GM12878 (cell line): ENCODE measurements around the gene TMTC3. TPM values are rescaled to one million over a fixed set of nuclear protein-coding genes. Genes with fewer than 3 reads are reported as not detected.

Experiments used
- ATAC-seq: fragments of 200-7000 bp; cut with Tn5 transposase; 3 replicates; pipeline ENCODE4 v1.9.1; 2020; ENCODE audit warnings: mild to moderate bottlenecking, moderate library complexity
- BruUV-seq: library from RNA; stranded (reverse); fragments of 400-500 nt; replicated peaks from 2 replicates; lab custom pipeline; 2021; lab: Mats Ljungman, UMichigan
- CTCF ChIA-PET: fragments of 300-600 bp; sonication (Branson Sonifier 250); formaldehyde crosslinking; extraction: SDS; loops from one replicate; lab custom pipeline; 2021; ENCODE audit warnings: inconsistent platforms; lab: Yijun Ruan, JAX
- POLR2A ChIA-PET: fragments of 350-600 bp; formaldehyde crosslinking; extraction: SDS; loops from one replicate; lab custom pipeline; 2021; ENCODE audit warnings: inconsistent platforms; lab: Charles Lee
- RAD21 ChIA-PET: fragments of 300-600 bp; sonication (Branson Sonifier 250); formaldehyde crosslinking; loops from one replicate; lab custom pipeline; 2023; ENCODE audit warnings: antibody characterized with exemption; ENCODE audit not compliant: unreplicated experiment; lab: Charles Lee
- SMC1A ChIA-PET: fragments of 300-600 bp; sonication (Branson Sonifier 250); formaldehyde crosslinking; loops from one replicate; lab custom pipeline; 2023; ENCODE audit not compliant: unreplicated experiment, uncharacterized antibody; lab: Charles Lee
- DNase-seq: peaks from one replicate; pipeline ENCODE4 v3.0.0-alpha.2; 2011; ENCODE audit warnings: low read depth, low spot score
- FAIRE-seq: peaks from 3 replicates; lab custom pipeline; 2011; peaks lifted over from hg19 to GRCh38; lab: Jason Lieb, UNC
- H2AFZ ChIP-seq: 2 replicates; pipeline ENCODE4 v1.6.0; 2011; ENCODE audit warnings: low read depth, low read length, control low read depth; ENCODE audit not compliant: control insufficient read depth
- H3K27ac ChIP-seq: 2 replicates; pipeline ENCODE4 v1.5.1; 2011; ENCODE audit warnings: control low read depth; ENCODE audit not compliant: control insufficient read depth, insufficient read depth
- H3K27me3 ChIP-seq, 2 experiments: replicated peaks in 1 of 2; 2 replicates each; pipeline versions ENCODE4 v1.6.0 to v1.6.1; 2011; ENCODE audit warnings: low read length in 1 of 2; ENCODE audit not compliant: control insufficient read depth in 2 of 2, insufficient read depth in 2 of 2
- H3K36me3 ChIP-seq, 2 experiments: 2 replicates each; pipeline ENCODE4 v1.5.1; 2011; ENCODE audit warnings: low read length in 1 of 2; ENCODE audit not compliant: control insufficient read depth in 2 of 2, insufficient read depth in 2 of 2
- H3K4me1 ChIP-seq: 2 replicates; pipeline ENCODE4 v1.6.1; 2011; ENCODE audit warnings: mild to moderate bottlenecking, low read length, moderate library complexity, mixed read lengths; ENCODE audit not compliant: control insufficient read depth, insufficient read depth
- H3K4me2 ChIP-seq: 2 replicates; pipeline ENCODE4 v1.6.0; 2011; ENCODE audit warnings: control low read depth; ENCODE audit not compliant: control insufficient read depth, insufficient read depth
- H3K4me3 ChIP-seq: fragments of 200-600 bp; sonication (generic); 2 replicates; pipeline ENCODE4 v1.5.1; 2016
- H3K79me2 ChIP-seq: 2 replicates; pipeline ENCODE4 v1.6.0; 2011; ENCODE audit warnings: low read length; ENCODE audit not compliant: control insufficient read depth, insufficient read depth
- H3K9ac ChIP-seq: 2 replicates; pipeline ENCODE4 v1.8.0; 2011; ENCODE audit warnings: low read length, control low read depth, mixed read lengths; ENCODE audit not compliant: control insufficient read depth, insufficient read depth
- H3K9me3 ChIP-seq: replicated peaks from 3 replicates; pipeline ENCODE4 v1.5.1; 2011; ENCODE audit warnings: mild to moderate bottlenecking, low read length; ENCODE audit not compliant: control insufficient read depth, insufficient read depth
- H4K20me1 ChIP-seq: 2 replicates; pipeline ENCODE4 v1.6.0; 2011; ENCODE audit not compliant: control insufficient read depth, insufficient read depth
- CREB1 ChIP-seq: IDR thresholded peaks from 2 replicates; pipeline ENCODE4 v1.6.1; 2012; ENCODE audit warnings: low read depth, mild to moderate bottlenecking, inconsistent platforms
- EZH2 ChIP-seq: IDR thresholded peaks from 2 replicates; pipeline ENCODE4 v1.6.1; 2012; ENCODE audit warnings: low read depth, mild to moderate bottlenecking, control low read depth, inconsistent platforms, low read length, borderline replicate concordance; ENCODE audit not compliant: control insufficient read depth
- IKZF2 ChIP-seq, 2 experiments: fragments of 450-650 bp; IDR thresholded peaks; 2 replicates each; pipeline ENCODE4 v1.6.1; 2017; ENCODE audit warnings: mild to moderate bottlenecking in 2 of 2, moderate library complexity in 2 of 2
- JUNB ChIP-seq: IDR thresholded peaks from 2 replicates; pipeline ENCODE4 v1.6.1; 2016; ENCODE audit warnings: antibody characterized with exemption, mild to moderate bottlenecking
- LARP7 ChIP-seq: fragments of 450-650 bp; IDR thresholded peaks from 2 replicates; pipeline ENCODE4 v1.6.1; 2017; ENCODE audit warnings: mild to moderate bottlenecking
- MEF2A ChIP-seq: IDR thresholded peaks from 2 replicates; pipeline ENCODE4 v1.6.1; 2011; ENCODE audit warnings: low read depth, mild to moderate bottlenecking, low read length, moderate library complexity; ENCODE audit not compliant: insufficient read depth
- MTA2 ChIP-seq: fragments of 450-650 bp; IDR thresholded peaks from 2 replicates; pipeline ENCODE4 v1.6.1; 2016; ENCODE audit warnings: low read depth, mild to moderate bottlenecking, moderate library complexity
- NBN ChIP-seq: fragments of 450-650 bp; IDR thresholded peaks from 2 replicates; pipeline ENCODE4 v1.6.1; 2016
- NFXL1 ChIP-seq: fragments of 450-650 bp; IDR thresholded peaks from 2 replicates; pipeline ENCODE4 v1.6.1; 2017; ENCODE audit warnings: antibody characterized with exemption, mild to moderate bottlenecking, borderline replicate concordance
- PAX8 ChIP-seq: fragments of 450-650 bp; IDR thresholded peaks from 2 replicates; pipeline ENCODE4 v1.6.1; 2017; ENCODE audit warnings: mild to moderate bottlenecking, moderate library complexity
- RB1 ChIP-seq: fragments of 450-650 bp; formaldehyde crosslinking; IDR thresholded peaks from 2 replicates; pipeline ENCODE4 v1.6.1; 2017; ENCODE audit warnings: mild to moderate bottlenecking, borderline replicate concordance
- STAT1 ChIP-seq: fragments of 450-650 bp; conservative IDR thresholded peaks from 2 replicates; pipeline ENCODE4 v1.6.1; 2014; ENCODE audit warnings: antibody characterized with exemption, mild to moderate bottlenecking
- TCF12 ChIP-seq: IDR thresholded peaks from 2 replicates; pipeline ENCODE4 v1.6.1; 2011; ENCODE audit warnings: low read depth, mild to moderate bottlenecking, low read length
- WGBS: methylation state at CpG from one replicate; pipeline ENCODE4 v1.1.6; 2016; ENCODE audit warnings: low lambda C conversion rate; ENCODE audit not compliant: insufficient replicate concordance, insufficient coverage; ENCODE audit errors: missing lambda C conversion rate; 5-methylcytosine and 5-hydroxymethylcytosine counted together
- in situ Hi-C: fragments of 300-500 bp; cut with MboI; formaldehyde crosslinking; loops from 9 replicates; pipeline ENCODE4 v1.14.3; 2018; ENCODE audit warnings: mixed read lengths
- intact Hi-C: fragments of 100-400 bp; cut with micrococcal nuclease; formaldehyde crosslinking; loops from one replicate; pipeline ENCODE4 v1.14.2; 2022; ENCODE audit not compliant: unreplicated experiment
- polyA plus RNA-seq, 11 experiments: library from polyadenylated mRNA; depleted of rRNA in 4 of 11; unstranded in 6 of 11; stranded (reverse) in 5 of 11; fragments of >200 nt; fragmentation: Nextera tagmentation in 4 of 11; fragmentation: Illumina TruSeq in 1 of 11; extraction: Ambion mirVana in 4 of 11; extraction: Trizol in 1 of 11; gene quantifications; 1 replicate in 1 of 11; 2 replicates in 10 of 11; pipeline versions ENCODE4 v1.2.1 to v1.2.3, GENCODE V29; 2011 to 2016; ENCODE audit warnings: inconsistent platforms in 2 of 11, missing spikeins in 2 of 11, low read depth in 1 of 11
- total RNA-seq, 4 experiments: library from RNA; depleted of rRNA in 3 of 4; stranded (reverse); fragments of >200 nt in 3 of 4; fragmentation: Illumina TruSeq in 1 of 4; extraction: Trizol in 1 of 4; gene quantifications; 2 replicates each; pipeline versions ENCODE4 v1.2.1 to v1.2.3, GENCODE V29; 2013 to 2021
- TF ChIP-seq, protein P1 (sequence below): IDR thresholded peaks from 2 replicates; pipeline ENCODE4 v1.6.1; 2012; ENCODE audit warnings: low read depth, low read length, improper control_type of control experiment
- TF ChIP-seq, protein P2 (sequence below), 3 experiments: IDR thresholded peaks in 2 of 3; conservative IDR thresholded peaks in 1 of 3; 2 replicates each; pipeline ENCODE4 v1.5.1; 2011; ENCODE audit warnings: low read depth in 3 of 3, low read length in 3 of 3, mild to moderate bottlenecking in 3 of 3, control low read depth in 2 of 3, moderate library complexity in 2 of 3, inconsistent platforms in 1 of 3, mixed read lengths in 1 of 3; ENCODE audit not compliant: control insufficient read depth in 2 of 3, insufficient read depth in 1 of 3; ENCODE audit errors: extremely low read depth in 1 of 3

TMTC3 gene
- total and polyA plus RNA-seq, 10 of the 15 experiments (the other 5 are each of a cell fraction or from before 2014, with no cell fraction given): 1.4 to 5.7 (median 3.5) TPM

DNA sequence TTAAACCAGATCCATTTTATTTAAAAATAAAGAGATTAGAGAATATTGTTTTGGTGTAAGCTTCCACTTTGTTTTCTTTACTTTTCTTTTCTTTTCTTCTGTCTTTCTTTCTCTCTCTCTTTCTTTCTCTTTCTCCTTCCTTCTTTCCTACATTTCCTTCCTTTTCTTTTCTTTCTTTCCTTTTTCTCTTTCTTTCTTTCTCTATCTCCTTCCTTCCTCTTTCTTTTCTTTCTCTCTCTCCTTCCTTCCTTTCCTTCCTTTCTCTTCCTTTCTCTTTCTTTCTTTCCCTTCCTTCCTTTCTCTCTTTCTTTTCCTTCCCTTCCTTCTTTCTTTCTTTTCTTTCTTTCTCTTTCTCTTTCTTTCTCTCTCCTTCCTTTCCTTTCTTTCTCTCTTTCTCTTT lies 100.8 kb downstream of the TMTC3 start:
- no TSS peak for BruUV-seq
- Histone ChIP-seq H4K20me1 (no peaks in the 10 kb centered on the region), H3K4me3 (no peak overlapping the region), H3K9ac (no peak overlapping the region), H3K4me1 (no peaks in the 10 kb centered on the region), H3K79me2 (no peaks in the 10 kb centered on the region), H3K27ac (no peak overlapping the region), H3K9me3 (no peaks in the 10 kb centered on the region; the same call in 2 of the 3 replicates), H2AFZ (no peak overlapping the region), H3K27me3 (no peaks in the 10 kb centered on the region), H3K4me2 (no peak overlapping the region), H3K36me3 (no peaks in the 10 kb centered on the region)
- ChIA-PET SMC1A (interaction anchor here (1.0 to 1.2 kb wide), 3 partner anchors 10 to 151 kb away, joined by 3 to 4 read pairs (median 3); no protein-coding TSS in a partner anchor), RAD21 (no interaction called here), POLR2A (interaction anchor here (0.6 kb wide), 1 partner anchor 378 kb away, joined by 4 read pairs; no protein-coding TSS in a partner anchor), CTCF (interaction anchor here (1.2 kb wide), 1 partner anchor 132 kb away, joined by 3 read pairs; no protein-coding TSS in a partner anchor)
- no peak for DNase-seq
- no peak for TF ChIP-seq NBN
- TF ChIP-seq LARP7: no peak
- no peak for TF ChIP-seq JUNB
- TF ChIP-seq IKZF2 (IDR thresholded peaks at IDR 0.05): no peak
- TF ChIP-seq PAX8: no peak
- no peak for TF ChIP-seq MEF2A
- no peak for TF ChIP-seq EZH2
- FAIRE-seq: no peak
- ATAC-seq: no peak
- intact Hi-C loops (loop anchor here (2.0 kb wide), 1 partner anchor 56 kb away; no protein-coding TSS in a partner anchor), in situ Hi-C loops (no loop called here)

DNA sequence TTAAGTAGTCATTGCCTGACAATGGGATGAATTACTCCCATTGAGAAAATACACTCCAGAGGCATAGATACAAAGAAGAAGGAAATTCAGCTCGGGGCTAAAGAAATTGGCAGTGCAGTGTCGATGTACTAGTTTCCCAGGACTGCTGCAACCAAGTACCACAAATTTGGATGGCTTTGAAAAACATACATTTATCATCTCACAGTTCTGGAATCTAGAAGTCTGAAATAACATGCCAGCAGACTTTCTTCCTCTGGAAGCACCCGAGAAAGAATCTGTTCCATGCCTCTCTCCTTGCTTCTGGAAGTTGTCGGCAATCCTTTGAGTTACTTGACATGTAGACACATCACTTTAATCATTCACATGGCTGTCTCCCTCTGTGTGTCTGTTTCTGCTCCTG lies 101.9 kb downstream of the TMTC3 start:
- intact Hi-C loops (loop anchor here (2.0 kb wide), 1 partner anchor 55 kb away; no protein-coding TSS in a partner anchor), in situ Hi-C loops (no loop called here)
- SMC1A ChIA-PET: interaction anchor here (0.6 to 1.1 kb wide), 2 partner anchors 10 to 48 kb away, joined by 3 to 4 read pairs; no protein-coding TSS in a partner anchor
- Histone ChIP-seq H3K36me3 (no peaks in the 10 kb centered on the region), H3K9me3 (no peaks in the 10 kb centered on the region; the same call in 2 of the 3 replicates), H3K79me2 (no peaks in the 10 kb centered on the region), H3K27me3 (no peaks in the 10 kb centered on the region), H3K4me2 (no peak overlapping the region), H3K4me1 (no peaks in the 10 kb centered on the region), H4K20me1 (no peaks in the 10 kb centered on the region), H2AFZ (no peak overlapping the region), H3K4me3 (no peak overlapping the region), H3K9ac (no peak overlapping the region), H3K27ac (no peak overlapping the region)
- RAD21 ChIA-PET: no interaction called here
- no peak for DNase-seq
- TF ChIP-seq MTA2 (no peak), CREB1 (no peak), TCF12 (no peak), NFXL1 (no peak), STAT1 (no peak), RB1 (no peak)
- TF ChIP-seq, protein P1, sequence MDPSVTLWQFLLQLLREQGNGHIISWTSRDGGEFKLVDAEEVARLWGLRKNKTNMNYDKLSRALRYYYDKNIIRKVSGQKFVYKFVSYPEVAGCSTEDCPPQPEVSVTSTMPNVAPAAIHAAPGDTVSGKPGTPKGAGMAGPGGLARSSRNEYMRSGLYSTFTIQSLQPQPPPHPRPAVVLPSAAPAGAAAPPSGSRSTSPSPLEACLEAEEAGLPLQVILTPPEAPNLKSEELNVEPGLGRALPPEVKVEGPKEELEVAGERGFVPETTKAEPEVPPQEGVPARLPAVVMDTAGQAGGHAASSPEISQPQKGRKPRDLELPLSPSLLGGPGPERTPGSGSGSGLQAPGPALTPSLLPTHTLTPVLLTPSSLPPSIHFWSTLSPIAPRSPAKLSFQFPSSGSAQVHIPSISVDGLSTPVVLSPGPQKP: no peak
- TF ChIP-seq, protein P2, sequence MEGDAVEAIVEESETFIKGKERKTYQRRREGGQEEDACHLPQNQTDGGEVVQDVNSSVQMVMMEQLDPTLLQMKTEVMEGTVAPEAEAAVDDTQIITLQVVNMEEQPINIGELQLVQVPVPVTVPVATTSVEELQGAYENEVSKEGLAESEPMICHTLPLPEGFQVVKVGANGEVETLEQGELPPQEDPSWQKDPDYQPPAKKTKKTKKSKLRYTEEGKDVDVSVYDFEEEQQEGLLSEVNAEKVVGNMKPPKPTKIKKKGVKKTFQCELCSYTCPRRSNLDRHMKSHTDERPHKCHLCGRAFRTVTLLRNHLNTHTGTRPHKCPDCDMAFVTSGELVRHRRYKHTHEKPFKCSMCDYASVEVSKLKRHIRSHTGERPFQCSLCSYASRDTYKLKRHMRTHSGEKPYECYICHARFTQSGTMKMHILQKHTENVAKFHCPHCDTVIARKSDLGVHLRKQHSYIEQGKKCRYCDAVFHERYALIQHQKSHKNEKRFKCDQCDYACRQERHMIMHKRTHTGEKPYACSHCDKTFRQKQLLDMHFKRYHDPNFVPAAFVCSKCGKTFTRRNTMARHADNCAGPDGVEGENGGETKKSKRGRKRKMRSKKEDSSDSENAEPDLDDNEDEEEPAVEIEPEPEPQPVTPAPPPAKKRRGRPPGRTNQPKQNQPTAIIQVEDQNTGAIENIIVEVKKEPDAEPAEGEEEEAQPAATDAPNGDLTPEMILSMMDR (IDR thresholded peaks at IDR 0.05 in 2 of 3, conservative IDR thresholded peaks at IDR 0.05 in 1 of 3; ENCODE audit: control insufficient read depth in 2 of 3, extremely low read depth in 1 of 3, insufficient read depth in 1 of 3, low read depth in 3 of 3, low read length in 3 of 3): no peak
- BruUV-seq: no TSS peak
- no peak for FAIRE-seq
- CTCF ChIA-PET: no interaction called here
- ATAC-seq: no peak
- WGBS: 27% methylated on average over 4 of the region's 4 CpGs
- POLR2A ChIA-PET: no interaction called here
